GM18907 (cell line): Measurements from ENCODE around the gene SYTL4.

ENCODE experiments used
- ATAC-seq: cut with Tn5 transposase; IDR thresholded peaks from one replicate; pipeline ENCODE4 v1.9.1; 2021; ENCODE audit warnings: mild to moderate bottlenecking, moderate library complexity; ENCODE audit not compliant: unreplicated experiment

SYTL4 gene

GRCh38 chrX:100695991-100696390 lies 35.9 kb downstream of the SYTL4 start:
- ATAC-seq = no peak

- ATAC-seq = no peak
These were observed 36.6 kb downstream of the SYTL4 start for GRCh38 chrX:100695302-100695701.

- peak; percentile 71 for ATAC-seq
These were observed 44.4 kb downstream of the SYTL4 start for GRCh38 chrX:100687546-100687945.

- ATAC-seq = peak; percentile 47
These were observed 44.8 kb downstream of the SYTL4 start for GRCh38 chrX:100687128-100687527.

GRCh38 chrX:100685997-100686305 lies 46.0 kb downstream of the SYTL4 start:
- peak; percentile 19 for ATAC-seq

- ATAC-seq = peak; percentile 86
These were observed 46.5 kb downstream of the SYTL4 start for GRCh38 chrX:100685284-100685996.

GRCh38 chrX:100682939-100683338 lies 49.0 kb downstream of the SYTL4 start:
- ATAC-seq = no peak

GRCh38 chrX:100681599-100681998 lies 50.3 kb downstream of the SYTL4 start:
- ATAC-seq = no peak

- ATAC-seq = no peak
These were observed 51.2 kb downstream of the SYTL4 start for GRCh38 chrX:100680756-100681155.

- ATAC-seq = no peak
These were observed 54.2 kb downstream of the SYTL4 start for GRCh38 chrX:100677611-100678181.

GRCh38 chrX:100674705-100675104 lies 57.2 kb downstream of the SYTL4 start:
- ATAC-seq = peak; percentile 71

GRCh38 chrX:100673397-100673953 lies 58.4 kb downstream of the SYTL4 start:
- no peak for ATAC-seq

- ATAC-seq = no peak
These were observed 59.0 kb downstream of the SYTL4 start for GRCh38 chrX:100672966-100673365.

GRCh38 chrX:100663642-100664041 lies 68.3 kb downstream of the SYTL4 start:
- ATAC-seq = no peak

- no peak for ATAC-seq
These were observed 69.1 kb downstream of the SYTL4 start for GRCh38 chrX:100662796-100663195.

- ATAC-seq = no peak
These were observed 69.8 kb downstream of the SYTL4 start for GRCh38 chrX:100662170-100662569.

- ATAC-seq = no peak
These were observed 72.3 kb downstream of the SYTL4 start for GRCh38 chrX:100659431-100660137.

GRCh38 chrX:100658941-100659381 lies 73.0 kb downstream of the SYTL4 start:
- ATAC-seq = no peak

- no peak for ATAC-seq
These were observed 77.7 kb downstream of the SYTL4 start for GRCh38 chrX:100654261-100654660.

GRCh38 chrX:100652266-100652665 lies 79.7 kb downstream of the SYTL4 start:
- ATAC-seq = no peak

- ATAC-seq = no peak
These were observed 81.1 kb downstream of the SYTL4 start for GRCh38 chrX:100650841-100651240.
